SK-N-MC (cell line): ENCODE results near the gene DSC1.
A peak's percentile ranks its signal among the peaks of the same experiment; 100 is the strongest.

Source experiments
- DNase-seq: peaks from one replicate; pipeline ENCODE4 v3.0.0-alpha.2; 2011; ENCODE audit warnings: low read depth, low spot score
- H3K27ac ChIP-seq: fragments of 200-600 bp; sonication (generic); 2 replicates; pipeline ENCODE4 v1.5.1; 2016; ENCODE audit warnings: mixed run types
- H3K36me3 ChIP-seq: fragments of 200-600 bp; sonication (generic); 2 replicates; pipeline ENCODE4 v1.6.1; 2017; ENCODE audit warnings: antibody characterized with exemption, low read length, mixed read lengths; ENCODE audit not compliant: insufficient read depth
- H3K4me3 ChIP-seq: fragments of 200-600 bp; sonication (generic); 2 replicates; pipeline ENCODE4 v1.5.1; 2016
- H3K9ac ChIP-seq: fragments of 200-600 bp; sonication (generic); 2 replicates; pipeline ENCODE4 v1.8.0; 2017; ENCODE audit warnings: mixed run types, mixed read lengths; ENCODE audit not compliant: insufficient read length
- H3K9me3 ChIP-seq: fragments of 200-600 bp; sonication (generic); 2 replicates; pipeline ENCODE4 v1.6.1; 2017; ENCODE audit warnings: low read depth, mild to moderate bottlenecking, antibody characterized with exemption, low read length, moderate library complexity, mixed read lengths
- EZH2 ChIP-seq: fragments of 200-600 bp; sonication (generic); IDR thresholded peaks from one replicate; pipeline ENCODE4 v1.6.1; 2017; ENCODE audit warnings: antibody characterized with exemption
- FOXP2 ChIP-seq: optimal IDR thresholded peaks from 2 replicates; pipeline ENCODE3; 2011; ENCODE audit warnings: mild to moderate bottlenecking, moderate library complexity; ENCODE audit not compliant: insufficient read depth; ENCODE audit errors: extremely low read length, control extremely low read depth
- POLR2AphosphoS5 ChIP-seq: IDR thresholded peaks from 2 replicates; pipeline ENCODE4 v1.6.1; 2012; ENCODE audit warnings: mild to moderate bottlenecking, low read depth, low read length, borderline replicate concordance

The DSC1 gene

GRCh38 chr18:31103423-31103822, 59.2 kb downstream of the DSC1 start:
- Histone ChIP-seq H3K27ac (no peak overlapping the region), H3K4me3 (no peak overlapping the region), H3K9ac (no peak overlapping the region), H3K36me3 (no peaks in the 10 kb centered on the region), H3K9me3 (no peaks in the 10 kb centered on the region)
- DNase-seq: no peak
- TF ChIP-seq EZH2 (no peak), POLR2AphosphoS5 (no peak), FOXP2 (no peak)

- H3K9ac ChIP-seq: no peak overlapping the region
- H3K27ac ChIP-seq: no peak overlapping the region
Measured at GRCh38 chr18:31102941-31103340, 59.7 kb downstream of the DSC1 start.

GRCh38 chr18:31102025-31102684, 60.5 kb downstream of the DSC1 start, which contains the start of gene DSC2:
DSC2 (minus strand) TSS chr18:31102421; CDS start chr18:31101971, 450 bp downstream.
- no peak within 1 kb of the TSS for H3K9ac ChIP-seq
- H3K27ac ChIP-seq: no peak within 1 kb of the TSS

More at GRCh38 chr18:31102941-31103340, 59.7 kb downstream of the DSC1 start:
- Histone ChIP-seq H3K36me3 (no peaks in the 10 kb centered on the region), H3K4me3 (no peak overlapping the region), H3K9me3 (no peaks in the 10 kb centered on the region)
- no peak for DNase-seq
- TF ChIP-seq POLR2AphosphoS5: no peak
- no peak for TF ChIP-seq EZH2
- TF ChIP-seq FOXP2: no peak

GRCh38 chr18:31101183-31102024, 61.3 kb downstream of the DSC1 start:
- Histone ChIP-seq H3K9me3 (no peaks in the 10 kb centered on the region), H3K9ac (no peak overlapping the region), H3K27ac (no peak overlapping the region), H3K36me3 (no peaks in the 10 kb centered on the region), H3K4me3 (no peak overlapping the region)
- no peak for DNase-seq
- TF ChIP-seq POLR2AphosphoS5 (no peak), EZH2 (peak; percentile 38), FOXP2 (no peak)

More at GRCh38 chr18:31102025-31102684, 60.5 kb downstream of the DSC1 start, which contains the start of gene DSC2:
- Histone ChIP-seq H3K4me3 (no peak within 1 kb of the TSS), H3K9me3 (no peaks in the 10 kb centered on the region), H3K36me3 (no peaks in the 10 kb centered on the region)
- no peak for DNase-seq
- no peak for TF ChIP-seq POLR2AphosphoS5
- no peak for TF ChIP-seq FOXP2
- TF ChIP-seq EZH2: no peak

GRCh38 chr18:31100436-31101182, 62.0 kb downstream of the DSC1 start:
- peak; percentile 60 for TF ChIP-seq EZH2
- TF ChIP-seq POLR2AphosphoS5: no peak
- no peak for TF ChIP-seq FOXP2
- Histone ChIP-seq H3K27ac (no peak overlapping the region), H3K9me3 (no peaks in the 10 kb centered on the region), H3K4me3 (no peak overlapping the region), H3K36me3 (no peaks in the 10 kb centered on the region), H3K9ac (no peak overlapping the region)
- no peak for DNase-seq

GRCh38 chr18:31099450-31100230, 63.0 kb downstream of the DSC1 start:
- DNase-seq: no peak
- Histone ChIP-seq H3K4me3 (no peak overlapping the region), H3K36me3 (no peaks in the 10 kb centered on the region), H3K9me3 (no peaks in the 10 kb centered on the region), H3K27ac (no peak overlapping the region), H3K9ac (no peak overlapping the region)
- no peak for TF ChIP-seq EZH2
- TF ChIP-seq FOXP2: no peak
- TF ChIP-seq POLR2AphosphoS5: no peak

- Histone ChIP-seq H3K36me3 (no peaks in the 10 kb centered on the region), H3K4me3 (no peak overlapping the region), H3K9me3 (no peaks in the 10 kb centered on the region), H3K9ac (no peak overlapping the region), H3K27ac (no peak overlapping the region)
- TF ChIP-seq POLR2AphosphoS5 (no peak), FOXP2 (no peak), EZH2 (no peak)
- no peak for DNase-seq
Measured at GRCh38 chr18:31098878-31099277, 63.8 kb downstream of the DSC1 start.

GRCh38 chr18:31097666-31098065, 65.0 kb downstream of the DSC1 start:
- H3K4me3 ChIP-seq: no peak overlapping the region
- peak; percentile 16 for DNase-seq
- no peak overlapping the region for H3K27ac ChIP-seq
- H3K9me3 ChIP-seq: no peaks in the 10 kb centered on the region
- no peak overlapping the region for H3K9ac ChIP-seq
- H3K36me3 ChIP-seq: no peaks in the 10 kb centered on the region
- TF ChIP-seq EZH2 (no peak), FOXP2 (no peak), POLR2AphosphoS5 (no peak)
